Left lung (tissue), 10 donors: ENCODE data around the gene PTPRN2. TPM values are rescaled to one million over a fixed set of nuclear protein-coding genes. Genes with fewer than 3 reads are reported as not detected.

Experiments used
- ATAC-seq: fragments of 200-7000 bp; cut with Tn5 transposase; one replicate; pipeline ENCODE4 v1.9.1; 2020; ENCODE audit warnings: moderate library complexity
- DNase-seq, 4 donors: peaks; one replicate each; pipeline ENCODE4 v3.0.0-alpha.2; 2013 to 2020
- H3K27ac ChIP-seq, 2 donors: fragments of 200-600 bp; sonication (generic) in 1 of 2; one replicate each; pipeline versions ENCODE4 v1.5.0 to v1.8.0; 2020 to 2021
- H3K27me3 ChIP-seq, 2 donors: fragments of 200-600 bp; sonication (generic) in 1 of 2; one replicate each; pipeline versions ENCODE4 v1.5.0 to v1.8.0; 2020 to 2021
- H3K36me3 ChIP-seq, 2 donors: fragments of 200-600 bp; sonication (generic) in 1 of 2; one replicate each; pipeline versions ENCODE4 v1.5.0 to v1.8.0; 2020 to 2021
- H3K4me1 ChIP-seq, 2 donors: fragments of 200-600 bp; one replicate each; pipeline ENCODE4 v1.8.0; 2021
- H3K4me3 ChIP-seq, 2 donors: fragments of 200-600 bp; sonication (generic) in 1 of 2; one replicate each; pipeline versions ENCODE4 v1.5.0 to v1.8.0; 2020 to 2021; ENCODE audit warnings: mild to moderate bottlenecking in 1 of 2
- H3K9me3 ChIP-seq, 2 donors: fragments of 200-600 bp; sonication (generic) in 1 of 2; one replicate each; pipeline versions ENCODE4 v1.5.0 to v1.8.0; 2020 to 2021
- CTCF ChIP-seq, 2 donors: fragments of 200-600 bp; sonication (generic) in 1 of 2; IDR thresholded peaks; one replicate each; pipeline versions ENCODE4 v1.5.0 to v1.8.0; 2021; ENCODE audit warnings: antibody characterized with exemption in 2 of 2
- intact Hi-C, 2 donors: fragments of 100-400 bp; cut with DNase I; formaldehyde crosslinking; loops; one replicate each; pipeline versions ENCODE4 v1.11.2 to v1.14.2; 2022
- polyA plus RNA-seq, 6 donors: library from polyadenylated mRNA; unstranded; fragments of 120-200 nt; gene quantifications; one replicate each; pipeline ENCODE4 v1.2.1, GENCODE V29; 2013; ENCODE audit not compliant: insufficient read length in 6 of 6
- total RNA-seq, 2 donors: library from RNA; stranded (reverse); fragmentation: NEBNext Ultra II Directional; extraction: Animal tissue kit (Norgen Biotek cat#: 25700); gene quantifications; one replicate each; pipeline ENCODE4 v1.2.1, GENCODE V29; 2021
- donor health status: DM: no; HTN: yes; CAD: no.
- donor health status: DM: no; HTN: no; CAD: no.

Gene PTPRN2
- total and polyA plus RNA-seq, 8 donors = 4.0 to 7.8 (median 6.8) TPM

GRCh38 chr7:157618823-157619606, 968.6 kb downstream of the PTPRN2 start:
- intact Hi-C loops = no loop called here
- Histone ChIP-seq H3K9me3 (no peaks in the 10 kb centered on the region), H3K27ac (no peak overlapping the region), H3K4me3 (no peak overlapping the region), H3K27me3 (peaks cover 0 to 21% of the 10 kb centered on the region in 2 donors), H3K36me3 (no peaks in the 10 kb centered on the region), H3K4me1 (no peaks in the 10 kb centered on the region)
- no peak for TF ChIP-seq CTCF (IDR thresholded peaks at IDR 0.05)
- DNase-seq (no peak), ATAC-seq (no peak)

GRCh38 chr7:157618091-157618726, 969.4 kb downstream of the PTPRN2 start:
- H3K27me3 ChIP-seq = peaks cover 7 to 29% of the 10 kb centered on the region in 2 donors
- no peaks in the 10 kb centered on the region for H3K9me3 ChIP-seq
- DNase-seq (no peak), ATAC-seq (no peak)
- no peak overlapping the region for H3K27ac ChIP-seq
- no peaks in the 10 kb centered on the region for H3K4me1 ChIP-seq
- no peaks in the 10 kb centered on the region for H3K36me3 ChIP-seq
- intact Hi-C loops = no loop called here
- no peak overlapping the region for H3K4me3 ChIP-seq
- no peak for TF ChIP-seq CTCF (IDR thresholded peaks at IDR 0.05)

GRCh38 chr7:157617401-157617800, 970.2 kb downstream of the PTPRN2 start:
- Histone ChIP-seq H3K4me3 (no peak overlapping the region), H3K9me3 (no peaks in the 10 kb centered on the region), H3K4me1 (peaks cover 0 to 7% of the 10 kb centered on the region in 2 donors), H3K27me3 (peaks cover 8 to 32% of the 10 kb centered on the region in 2 donors), H3K27ac (no peak overlapping the region), H3K36me3 (no peaks in the 10 kb centered on the region)
- no peak for TF ChIP-seq CTCF (IDR thresholded peaks at IDR 0.05)
- no peak for ATAC-seq
- intact Hi-C loops = no loop called here
- no peak for DNase-seq

- Histone ChIP-seq H3K4me1 (peaks cover 0 to 7% of the 10 kb centered on the region in 2 donors), H3K27me3 (peaks cover 8 to 32% of the 10 kb centered on the region in 2 donors), H3K36me3 (no peaks in the 10 kb centered on the region), H3K27ac (no peak overlapping the region), H3K4me3 (no peak overlapping the region), H3K9me3 (no peaks in the 10 kb centered on the region)
- no peak for DNase-seq
- ATAC-seq = no peak
- intact Hi-C loops = no loop called here
- TF ChIP-seq CTCF (IDR thresholded peaks at IDR 0.05) = no peak
Measured at GRCh38 chr7:157616931-157617330, 970.7 kb downstream of the PTPRN2 start.

- Histone ChIP-seq H3K4me3 (no peak overlapping the region), H3K9me3 (no peaks in the 10 kb centered on the region), H3K27me3 (peaks cover 8 to 35% of the 10 kb centered on the region in 2 donors), H3K4me1 (peaks cover 0 to 7% of the 10 kb centered on the region in 2 donors), H3K36me3 (no peaks in the 10 kb centered on the region), H3K27ac (no peak overlapping the region)
- ATAC-seq (no peak), DNase-seq (no peak)
- no peak for TF ChIP-seq CTCF (IDR thresholded peaks at IDR 0.05)
- intact Hi-C loops = no loop called here
Measured at GRCh38 chr7:157616426-157616825, 971.2 kb downstream of the PTPRN2 start.
